HG02759 (cell line): ENCODE measurements around the gene FAM184B.
"Not testable (repeated sequence)": the region's sequence is repeated elsewhere in the genome, so short reads cannot be mapped to it uniquely, and the experiment has no call there.

Experiments
- ATAC-seq: cut with Tn5 transposase; IDR thresholded peaks from one replicate; pipeline ENCODE4 v1.9.1; 2021; ENCODE audit warnings: mild to moderate bottlenecking, moderate library complexity; ENCODE audit not compliant: unreplicated experiment

Gene FAM184B

DNA sequence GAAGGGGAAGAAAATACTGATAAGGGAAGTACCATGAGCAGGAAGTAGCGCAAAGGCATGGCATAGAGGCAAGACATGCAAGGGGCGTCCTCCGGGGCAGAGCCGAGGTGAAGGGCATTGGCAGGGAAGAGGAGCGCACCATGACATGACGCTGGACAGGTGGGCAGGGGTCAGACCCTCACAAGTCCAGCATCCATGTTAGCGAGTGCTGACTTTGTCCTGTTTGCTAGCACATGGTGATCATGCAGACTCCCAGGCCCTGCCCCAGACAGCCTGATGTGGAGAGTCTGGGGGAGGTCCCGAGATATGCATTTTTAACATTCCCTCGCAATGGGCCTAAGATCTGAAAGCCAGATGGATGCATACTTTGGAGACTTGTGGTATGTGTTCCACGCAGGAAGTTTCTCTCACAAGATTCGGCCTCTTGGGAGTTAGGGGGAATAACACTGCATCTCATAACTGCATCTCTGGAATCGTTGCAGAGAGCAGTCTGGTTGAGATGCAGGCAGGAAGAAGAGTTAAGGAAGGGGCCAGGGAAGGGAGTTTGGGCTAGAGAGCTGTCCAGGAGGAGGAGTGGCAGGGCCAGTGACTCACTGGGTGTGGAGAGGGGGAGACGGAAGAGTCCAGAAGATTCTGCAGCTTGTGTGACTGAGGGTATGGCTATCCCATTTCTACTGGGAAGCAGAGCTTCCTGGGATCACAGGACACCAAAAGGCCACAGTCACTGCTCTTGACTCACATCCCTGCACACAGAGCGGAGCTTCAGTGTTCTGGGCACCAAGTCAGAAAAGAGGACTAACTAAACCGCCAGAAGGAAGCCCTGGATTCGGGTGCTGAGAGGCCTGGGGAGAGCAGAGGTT lies 59.7 kb downstream of the FAM184B start:
- ATAC-seq: no peak

DNA sequence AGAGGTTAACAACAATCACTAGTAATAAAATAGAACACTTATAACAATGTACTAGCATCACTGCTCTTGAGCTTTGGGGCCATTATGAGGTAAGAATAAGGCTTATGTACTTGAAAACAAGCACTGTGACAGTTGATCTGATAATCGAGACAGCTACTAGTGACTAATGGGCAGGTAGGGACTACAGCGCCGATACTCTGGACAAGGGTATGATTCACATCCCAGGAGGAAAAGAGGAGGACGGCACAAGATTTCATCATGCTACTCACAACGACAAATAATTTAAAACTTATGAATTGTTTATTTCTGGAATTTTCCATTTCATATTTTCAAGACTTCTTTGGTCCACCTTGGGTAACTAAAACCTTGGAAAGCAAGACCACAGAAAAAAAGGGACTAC lies 62.3 kb downstream of the FAM184B start:
- no peak for ATAC-seq

DNA sequence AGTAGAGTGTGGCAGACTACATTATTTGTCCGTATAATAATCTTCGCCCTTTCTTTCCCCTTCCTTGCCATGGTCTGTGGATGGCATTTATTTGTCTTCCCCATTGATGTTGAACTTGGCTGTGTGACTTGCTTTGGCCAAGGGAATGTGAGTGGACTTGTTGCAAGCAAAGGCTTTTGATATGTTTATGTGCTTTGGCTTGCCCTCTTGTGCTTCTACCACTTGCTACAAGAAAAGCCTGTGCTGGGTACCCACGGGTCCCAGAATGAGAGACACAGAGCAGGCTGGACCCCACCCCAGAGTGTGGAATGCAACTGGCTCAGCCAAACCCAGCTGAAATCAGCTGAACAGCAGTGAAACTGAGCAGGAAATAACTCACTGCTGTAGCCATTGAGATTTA lies 63.0 kb downstream of the FAM184B start:
- no peak for ATAC-seq

DNA sequence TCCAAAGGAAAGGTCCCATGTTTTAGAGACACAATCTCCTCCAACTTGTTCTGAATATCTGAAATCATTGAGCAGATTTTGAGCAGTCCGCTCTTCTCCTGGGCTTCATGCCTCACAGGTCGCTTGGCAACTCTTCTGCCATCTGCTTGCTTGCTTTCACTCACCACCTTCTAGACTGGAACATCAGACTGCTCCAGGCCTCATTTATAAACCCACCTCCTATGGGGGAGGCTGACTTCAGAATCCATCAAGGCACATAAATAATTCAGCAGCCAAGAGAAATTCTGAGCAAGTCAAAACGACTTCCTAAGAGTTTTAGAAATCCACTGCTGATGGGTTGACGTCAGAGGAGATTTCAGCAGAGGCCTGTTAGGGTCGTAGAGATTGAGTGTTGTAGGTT lies 64.1 kb downstream of the FAM184B start:
- ATAC-seq: no peak

DNA sequence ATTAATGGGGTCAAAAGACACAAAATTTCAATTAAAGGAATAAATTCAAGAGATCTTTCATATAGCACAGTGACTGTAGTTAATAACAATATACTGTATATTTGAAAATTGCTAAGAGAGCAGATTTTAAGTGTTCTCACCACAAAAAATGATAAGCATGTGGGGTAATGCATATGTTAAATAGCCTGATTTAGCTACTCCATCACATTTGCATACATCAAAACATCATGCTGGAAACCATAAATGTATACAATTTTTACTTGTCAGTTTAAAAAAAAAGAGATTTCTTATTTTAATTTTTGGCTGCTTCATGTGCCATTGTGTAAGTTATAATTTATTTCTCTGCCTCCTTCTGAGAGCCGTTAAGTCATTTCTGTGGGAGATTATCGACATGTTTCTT lies 65.9 kb downstream of the FAM184B start:
- no peak for ATAC-seq

DNA sequence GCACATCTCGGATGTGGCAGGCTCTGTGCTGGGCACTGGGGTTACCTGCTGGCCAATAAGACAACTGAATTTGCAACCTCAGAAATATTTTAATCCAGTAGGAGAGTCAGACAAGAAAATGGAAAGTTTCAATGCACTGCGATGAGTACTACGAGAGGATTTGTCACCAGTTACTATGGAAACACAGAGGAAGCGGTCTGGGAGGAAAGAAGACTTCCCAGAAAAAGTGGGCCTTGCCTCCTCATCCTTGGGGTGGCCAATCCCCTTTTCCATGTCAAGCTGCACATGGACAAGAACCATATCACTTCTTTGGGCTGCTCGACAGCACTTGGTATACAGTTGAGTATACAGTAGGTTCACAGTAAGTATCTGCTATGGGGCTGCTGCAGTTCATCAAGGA lies 67.6 kb downstream of the FAM184B start:
- no peak for ATAC-seq

DNA sequence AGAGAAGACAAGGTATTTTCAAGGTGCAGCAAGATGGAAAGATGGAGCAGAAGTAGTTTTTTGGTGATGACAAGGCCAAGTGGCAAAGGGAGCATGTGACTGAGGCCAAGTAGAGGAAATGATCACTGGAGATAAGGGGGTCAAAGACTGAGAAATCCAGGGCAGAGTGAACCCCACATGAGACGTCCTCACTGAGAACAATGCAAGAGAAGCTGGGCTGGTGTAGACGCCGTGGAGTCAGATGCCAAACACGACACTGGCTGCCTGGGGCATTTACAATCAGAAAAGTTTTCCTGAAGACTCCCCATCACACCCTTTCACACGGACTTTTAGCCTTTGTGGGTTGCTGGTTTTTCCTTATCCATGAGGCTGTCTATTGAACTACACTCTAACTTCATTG lies 69.3 kb downstream of the FAM184B start:
- no peak for ATAC-seq

DNA sequence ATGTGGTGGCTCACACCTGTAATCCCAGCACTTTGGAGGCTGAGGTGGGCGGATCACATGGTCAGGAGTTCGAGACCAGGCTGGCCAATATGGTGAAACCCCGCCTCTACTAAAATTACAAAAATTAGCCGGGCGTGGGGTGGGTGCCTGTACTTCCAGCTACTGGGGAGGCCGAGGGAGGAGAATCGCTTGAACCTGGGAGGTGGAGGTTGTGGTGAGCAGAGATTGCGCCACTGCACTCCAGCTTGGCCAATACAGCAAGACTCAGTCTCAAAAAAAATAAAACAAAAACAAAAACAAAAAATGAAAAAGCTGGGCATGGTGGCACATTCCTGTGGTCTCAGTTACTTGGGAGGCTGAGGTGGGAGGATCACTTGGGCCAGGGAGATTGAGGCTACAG lies 70.2 kb downstream of the FAM184B start:
- not testable (repeated sequence) for ATAC-seq

DNA sequence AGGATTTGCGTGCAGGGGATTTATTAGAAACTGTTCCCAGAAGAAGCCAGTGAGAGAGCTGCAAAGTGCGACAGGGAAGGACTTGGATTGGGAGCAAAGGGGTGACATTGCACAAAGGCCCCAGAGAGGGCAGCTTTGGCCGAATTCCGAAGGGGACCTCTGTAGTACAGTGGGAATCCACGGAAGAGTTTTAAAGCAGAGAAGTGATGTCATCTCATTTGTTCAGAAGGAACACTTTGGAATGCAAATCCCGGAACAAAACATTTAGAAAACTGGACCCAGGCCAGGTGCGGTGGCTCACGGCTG lies 71.7 kb downstream of the FAM184B start:
- no peak for ATAC-seq

DNA sequence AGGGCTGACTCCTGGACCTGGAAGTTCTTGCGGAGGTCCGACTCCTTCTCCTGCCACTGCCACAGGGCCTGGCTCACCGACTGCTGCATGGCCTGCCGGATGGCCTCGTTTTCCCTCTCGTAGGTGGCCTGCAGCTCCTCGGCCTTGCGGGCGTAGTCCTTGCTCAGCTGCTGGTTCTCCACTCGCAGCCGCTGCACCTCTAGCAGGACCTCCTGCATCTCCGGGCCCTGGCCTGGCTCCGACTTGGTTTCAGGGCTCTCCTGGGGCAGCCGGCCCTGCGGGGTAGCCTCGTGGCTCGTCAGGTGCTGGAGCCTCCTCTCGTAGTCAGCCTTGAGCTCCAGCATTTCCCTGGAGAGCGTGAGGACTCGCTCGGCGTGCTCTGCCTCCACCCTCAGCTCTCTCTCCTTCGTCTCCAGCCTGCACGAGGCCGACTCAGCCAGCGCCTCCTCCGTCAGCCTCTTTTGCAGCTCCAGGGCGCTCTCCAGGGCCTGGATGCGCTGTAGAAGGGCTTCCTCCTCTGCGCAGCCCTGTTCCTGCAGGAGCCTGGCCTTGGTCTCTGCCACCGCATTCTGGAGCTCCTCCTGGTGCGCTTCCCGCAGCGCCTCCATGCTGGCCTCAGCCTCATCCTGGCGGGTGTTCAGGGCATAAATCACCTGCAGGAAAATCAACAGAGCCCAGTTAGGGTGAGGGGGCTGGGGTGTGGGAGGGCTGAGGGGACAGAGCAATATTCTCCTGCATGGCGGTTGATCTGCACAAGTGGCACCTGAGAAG lies 72.2 kb downstream of the FAM184B start:
- ATAC-seq: no peak

DNA sequence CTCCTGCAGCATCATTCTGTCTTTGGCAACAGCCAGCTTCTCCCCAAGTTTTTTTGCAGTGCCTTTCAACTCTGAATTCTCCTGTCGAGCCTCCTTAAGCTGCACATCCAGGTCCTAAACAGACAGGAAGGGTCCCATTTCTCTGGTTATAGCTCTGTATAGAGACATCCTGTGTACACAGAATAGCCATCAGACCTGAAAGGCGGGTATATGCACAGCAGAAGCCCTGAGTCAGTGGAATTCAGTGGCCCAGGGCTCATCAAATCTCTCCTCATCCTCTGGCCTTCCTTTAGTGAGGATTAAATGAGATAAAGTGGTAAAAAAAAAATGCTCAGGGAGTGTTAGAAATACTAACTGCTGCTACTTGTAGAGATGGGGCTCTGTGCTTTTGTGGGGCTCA lies 73.8 kb downstream of the FAM184B start:
- no peak for ATAC-seq

DNA sequence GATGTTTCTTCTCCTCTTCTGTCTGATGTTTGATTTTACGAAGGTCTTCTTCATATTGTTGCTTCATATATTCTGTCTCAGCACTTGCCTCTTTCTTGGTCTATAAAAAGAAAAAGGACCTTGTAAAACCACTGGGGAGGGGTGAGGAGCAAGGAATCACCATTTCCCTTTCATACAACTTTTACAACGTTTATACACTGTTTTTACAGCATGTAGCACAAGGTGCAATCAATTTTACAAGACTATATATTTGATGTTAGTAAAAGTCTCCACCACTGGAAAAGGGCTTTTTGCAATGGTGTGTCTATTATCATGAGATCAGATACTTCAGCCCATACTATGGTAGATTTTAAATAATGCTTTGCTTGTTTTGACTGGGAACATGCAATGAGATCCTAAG lies 76.3 kb downstream of the FAM184B start:
- no peak for ATAC-seq

DNA sequence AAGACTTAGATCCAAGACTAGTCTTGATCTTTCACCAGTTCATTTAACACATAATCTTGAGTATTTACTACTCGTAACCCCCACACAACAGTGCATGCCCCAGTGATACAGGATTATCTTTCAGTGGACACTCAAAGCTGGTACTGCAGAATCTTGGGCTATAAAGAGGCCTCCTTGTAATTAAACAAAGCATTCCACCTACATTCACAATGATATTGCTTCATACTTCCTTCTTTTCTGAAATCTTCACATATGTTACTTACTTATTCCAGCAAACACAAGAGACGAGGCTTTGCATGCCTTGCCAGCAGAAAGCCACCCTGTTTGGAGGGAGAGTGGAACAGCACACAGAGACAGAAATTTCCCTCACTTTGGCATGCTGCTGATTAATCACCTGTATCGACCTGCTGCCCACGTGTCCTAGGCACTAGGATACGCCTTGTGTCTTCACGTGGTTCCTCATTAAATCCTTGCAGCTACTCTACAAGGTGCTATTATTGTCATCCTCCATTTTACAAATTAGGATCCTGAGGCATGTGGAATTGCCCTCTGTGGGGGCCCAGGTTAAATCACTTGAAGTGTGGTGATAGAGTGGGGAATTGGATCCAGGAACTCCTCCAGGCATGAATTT lies 77.3 kb downstream of the FAM184B start:
- ATAC-seq: no peak

DNA sequence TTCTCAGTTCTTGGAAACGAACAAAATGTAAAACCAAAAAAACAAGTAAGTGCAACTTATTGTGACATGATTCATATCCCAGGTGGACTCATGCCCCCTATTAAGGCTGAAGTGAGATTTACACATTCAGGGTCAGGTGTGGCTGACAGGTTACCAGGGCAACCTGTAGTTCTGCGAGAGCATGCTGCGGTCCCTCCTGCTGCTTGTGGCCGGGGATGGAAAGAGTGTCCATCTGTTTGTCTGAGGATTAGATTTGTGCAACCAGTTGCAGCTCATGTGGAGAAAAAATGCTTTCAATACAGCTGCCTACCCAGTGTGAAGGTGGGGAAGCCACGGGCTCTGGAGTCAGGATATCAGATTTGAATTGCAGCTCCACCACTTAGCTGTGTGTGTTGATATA lies 78.8 kb downstream of the FAM184B start:
- ATAC-seq: no peak

DNA sequence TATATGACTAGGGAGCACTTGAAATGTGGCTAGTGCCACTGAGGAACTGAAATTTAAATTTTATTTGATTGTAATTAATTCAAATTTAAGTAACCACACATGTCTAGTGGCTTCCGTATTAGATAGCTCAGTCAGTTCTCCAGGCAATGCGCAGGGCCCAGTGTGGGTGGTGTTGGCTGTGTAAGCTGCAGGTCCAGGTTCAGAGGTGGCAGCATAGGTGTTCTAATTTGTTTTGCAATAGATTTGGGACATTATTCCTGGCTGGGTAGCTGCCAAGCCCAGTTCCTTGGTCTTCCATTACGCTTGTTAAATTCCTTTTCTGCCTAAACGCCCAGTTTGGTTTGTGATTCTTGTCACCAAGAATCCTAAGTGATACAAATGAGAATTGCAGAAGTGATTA lies 79.5 kb downstream of the FAM184B start:
- no peak for ATAC-seq

DNA sequence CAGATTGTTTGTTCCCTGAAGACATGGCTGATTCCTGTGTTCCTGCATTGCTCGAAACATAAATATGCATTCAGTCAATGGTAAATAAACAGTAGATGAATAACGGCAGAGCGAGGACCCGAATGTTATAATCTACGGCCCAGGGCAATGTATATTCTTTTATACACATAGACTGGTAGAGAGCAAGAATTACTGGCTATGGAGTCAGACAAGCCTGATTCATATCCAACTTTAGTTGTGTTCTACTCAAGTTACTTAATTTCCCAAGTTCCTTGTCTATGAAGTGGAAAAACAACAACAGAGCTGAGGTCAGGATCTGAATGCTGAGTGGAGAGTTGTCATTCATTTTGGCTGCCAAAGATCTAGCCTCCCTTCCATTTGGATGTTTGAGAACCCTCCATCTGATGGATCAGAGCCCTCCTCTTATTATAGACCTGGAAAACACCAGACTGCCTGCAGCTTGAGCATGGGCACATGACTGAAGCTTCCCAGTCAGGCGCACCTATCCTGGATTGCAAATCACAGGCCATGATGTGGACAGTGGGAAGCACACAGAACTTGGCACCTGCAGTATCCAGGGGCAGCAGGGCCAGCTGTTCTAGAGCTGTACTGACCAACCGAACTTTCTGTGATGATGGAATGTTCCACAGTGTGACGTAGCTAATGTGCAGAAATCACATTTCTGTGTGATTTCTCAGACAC lies 80.1 kb downstream of the FAM184B start:
- ATAC-seq: no peak

DNA sequence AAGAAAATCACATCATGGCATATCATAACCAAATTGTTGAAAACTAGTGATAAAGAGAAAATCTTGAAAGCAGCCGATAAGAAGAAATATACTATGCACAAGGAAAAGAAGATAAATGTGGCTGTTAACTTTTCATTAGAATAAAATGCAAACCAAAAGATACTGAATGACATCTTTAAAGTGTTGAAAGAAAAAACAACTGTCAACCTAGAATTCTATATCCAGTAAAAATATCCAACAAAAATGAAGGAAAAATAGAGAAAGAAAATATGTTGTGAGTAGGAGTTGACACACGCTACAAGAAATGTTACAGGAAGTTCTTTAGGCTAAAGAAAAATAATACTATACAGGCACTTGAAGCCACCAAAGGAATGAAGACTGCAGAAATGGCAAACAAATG lies 82.0 kb downstream of the FAM184B start:
- no peak for ATAC-seq

DNA sequence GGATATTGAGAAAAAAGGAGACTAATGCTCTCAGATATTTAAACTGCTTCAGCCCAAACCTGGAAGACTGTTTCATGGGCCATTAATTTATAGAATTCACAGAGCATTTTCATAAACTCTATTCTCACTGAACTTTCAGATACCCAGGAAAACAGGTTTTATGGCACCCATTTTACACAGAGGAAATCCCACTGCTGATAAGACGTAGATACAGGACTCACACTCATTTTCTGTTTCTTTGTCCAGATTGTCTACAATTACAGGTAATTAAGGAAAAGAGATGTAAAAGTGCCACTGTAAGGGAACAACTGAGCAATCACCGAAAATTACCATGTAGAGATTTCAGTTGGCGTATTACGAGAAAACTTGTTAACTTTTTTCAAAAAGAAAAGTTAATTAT lies 83.3 kb downstream of the FAM184B start:
- no peak for ATAC-seq

DNA sequence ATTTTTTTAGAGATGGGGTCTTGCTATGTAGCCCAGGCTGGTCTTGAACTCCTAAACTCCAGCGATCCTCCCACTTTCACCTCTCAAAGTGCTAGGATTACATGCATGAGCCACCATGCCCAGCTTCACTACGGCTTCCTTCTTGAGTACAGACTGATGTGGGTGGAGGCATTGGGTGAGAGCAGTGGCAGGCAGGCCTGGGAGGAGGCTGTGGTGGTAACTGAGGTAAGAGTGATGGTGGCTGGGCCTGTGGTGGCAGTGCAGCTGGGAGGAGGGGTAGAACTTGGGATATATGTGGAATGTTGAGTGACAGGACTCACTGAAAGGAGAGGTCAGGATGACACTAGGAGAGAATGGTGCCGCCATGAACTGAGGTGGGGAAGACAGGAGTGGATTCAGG lies 86.1 kb downstream of the FAM184B start:
- no peak for ATAC-seq

DNA sequence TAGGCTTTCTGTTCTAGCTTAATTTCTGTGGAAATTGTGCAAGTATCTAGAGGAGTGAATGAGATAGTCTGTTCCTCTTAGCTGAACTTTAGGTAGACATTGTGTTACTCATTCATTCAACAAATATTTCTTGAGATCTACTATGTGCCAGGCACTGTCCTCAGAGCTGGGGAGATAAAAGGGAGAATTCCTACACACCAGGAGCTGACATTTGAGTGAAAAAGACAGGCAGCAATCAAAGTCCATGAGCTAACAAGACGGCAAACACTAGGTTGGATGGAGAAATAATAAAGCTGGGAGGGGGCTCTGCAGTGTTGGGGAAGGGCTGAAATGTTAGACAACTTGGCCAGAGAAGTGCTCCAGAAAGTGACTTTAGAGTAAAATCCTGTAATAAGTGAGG lies 86.9 kb downstream of the FAM184B start:
- no peak for ATAC-seq

DNA sequence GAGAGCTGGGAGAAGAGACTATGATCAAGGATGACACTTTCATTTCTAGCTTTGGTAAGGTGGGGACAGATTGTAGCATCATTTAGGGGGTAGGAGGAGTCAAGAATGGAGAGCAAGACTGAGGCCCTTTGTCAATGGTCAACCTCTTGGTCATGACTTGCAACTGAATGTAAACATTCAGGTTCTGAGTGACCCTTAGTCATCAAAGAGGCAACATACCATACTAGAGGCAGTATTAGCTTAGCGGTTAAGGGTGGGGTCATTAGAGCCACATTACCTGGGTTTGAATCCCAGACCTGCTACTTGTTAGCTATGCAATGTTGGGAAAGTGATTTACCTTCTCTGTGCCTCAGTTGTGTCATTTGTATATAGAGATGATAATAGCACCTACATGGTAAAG lies 90.5 kb downstream of the FAM184B start:
- no peak for ATAC-seq

DNA sequence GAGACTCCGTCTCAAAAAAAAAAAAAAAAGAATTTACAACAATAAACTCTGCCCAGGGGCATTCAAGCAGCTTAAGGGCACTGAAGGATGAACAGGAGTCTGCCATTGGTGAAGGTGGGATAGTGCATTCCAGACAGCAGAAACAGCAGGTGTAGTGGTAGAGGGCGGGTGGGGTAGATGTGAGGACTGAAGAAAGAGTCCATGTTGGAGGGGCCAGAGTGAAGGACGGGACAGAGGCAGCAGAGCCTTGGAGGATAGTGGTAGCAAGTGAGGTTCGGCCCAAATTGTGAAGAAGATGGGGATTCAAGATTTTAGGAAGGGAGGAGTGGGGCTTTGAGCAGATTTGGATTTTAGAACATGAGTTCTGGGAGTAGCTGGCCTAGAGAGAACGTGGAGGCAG lies 91.3 kb downstream of the FAM184B start:
- no peak for ATAC-seq
